ENCODE data around the gene PCSK1N.

The PCSK1N gene

DNA sequence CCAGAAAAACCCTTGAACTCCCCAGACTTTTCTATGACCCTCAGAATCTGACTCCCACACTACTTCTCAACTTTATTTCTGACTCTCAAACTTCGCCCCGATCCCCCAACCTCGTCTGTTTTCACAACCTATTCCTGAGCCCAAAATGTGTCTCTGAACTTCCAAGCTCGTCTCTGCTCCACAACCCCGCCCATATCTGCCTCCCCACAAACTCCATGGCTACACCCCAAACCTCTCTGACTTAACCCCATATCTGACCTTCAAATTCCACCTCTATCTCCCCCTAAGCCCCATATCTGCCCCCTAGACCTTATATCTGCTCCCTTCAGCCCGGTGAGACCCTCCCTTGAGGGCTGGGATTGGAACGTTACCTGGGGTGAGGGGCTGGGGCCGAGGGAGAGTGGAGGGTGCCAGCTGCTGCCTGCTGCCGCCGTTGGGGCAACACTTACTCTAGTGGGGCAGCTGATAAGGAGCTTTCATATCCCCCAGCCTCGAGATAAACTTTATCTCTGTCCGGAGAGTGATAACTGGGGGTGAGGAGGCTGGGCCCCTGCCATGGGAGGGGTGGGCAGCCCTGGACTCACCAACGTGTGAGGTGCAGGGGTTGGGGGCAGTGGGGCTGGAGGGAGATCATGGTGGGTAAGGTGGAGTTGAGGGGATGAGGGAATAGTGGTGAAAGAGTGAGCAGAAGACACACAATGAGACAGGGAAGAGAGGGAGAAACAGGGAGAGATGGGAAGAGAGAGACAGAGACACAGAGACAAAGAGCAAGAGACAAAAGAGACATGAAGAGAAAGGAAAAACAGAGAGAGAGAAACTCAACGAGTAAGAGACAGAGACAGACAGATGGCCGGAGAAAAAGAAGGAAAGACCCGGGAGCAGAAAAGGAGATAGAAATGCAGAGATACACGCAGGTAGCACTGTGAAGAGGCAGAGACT is 47.6 kb downstream of the PCSK1N start:
- no peak for DNase-seq

DNA sequence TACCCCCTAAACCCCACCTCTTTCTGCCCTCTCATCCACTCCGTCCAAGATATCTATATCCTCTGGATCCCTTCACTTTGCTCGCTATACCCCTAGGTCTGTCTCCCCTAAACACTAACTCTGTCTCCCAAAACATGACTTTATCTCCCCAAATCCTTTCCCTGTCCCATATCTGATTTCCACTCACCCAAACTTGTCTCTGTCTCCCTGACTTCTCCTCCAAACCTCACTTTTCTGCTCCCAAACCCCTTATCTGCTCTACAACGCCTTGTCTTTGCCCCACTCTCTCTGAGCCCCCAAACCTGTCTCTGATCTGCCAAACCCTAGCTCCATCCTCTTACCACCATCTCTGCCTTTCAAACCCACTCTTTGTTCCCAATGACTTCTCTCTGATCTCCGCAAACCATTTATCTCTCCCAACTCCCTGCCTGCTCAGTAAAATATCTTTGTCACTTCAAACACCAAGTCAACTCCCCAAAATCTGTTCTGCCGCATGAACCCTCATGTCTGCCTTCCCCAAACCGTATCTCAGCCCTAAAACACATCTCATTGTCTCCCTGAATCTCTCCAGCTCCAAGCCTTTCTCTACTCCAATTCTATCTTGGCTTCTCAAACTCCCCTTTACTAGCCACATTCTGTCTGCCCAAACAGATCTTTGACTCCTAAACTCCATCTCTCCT is 48.4 kb downstream of the PCSK1N start:
- no peak for DNase-seq

DNA sequence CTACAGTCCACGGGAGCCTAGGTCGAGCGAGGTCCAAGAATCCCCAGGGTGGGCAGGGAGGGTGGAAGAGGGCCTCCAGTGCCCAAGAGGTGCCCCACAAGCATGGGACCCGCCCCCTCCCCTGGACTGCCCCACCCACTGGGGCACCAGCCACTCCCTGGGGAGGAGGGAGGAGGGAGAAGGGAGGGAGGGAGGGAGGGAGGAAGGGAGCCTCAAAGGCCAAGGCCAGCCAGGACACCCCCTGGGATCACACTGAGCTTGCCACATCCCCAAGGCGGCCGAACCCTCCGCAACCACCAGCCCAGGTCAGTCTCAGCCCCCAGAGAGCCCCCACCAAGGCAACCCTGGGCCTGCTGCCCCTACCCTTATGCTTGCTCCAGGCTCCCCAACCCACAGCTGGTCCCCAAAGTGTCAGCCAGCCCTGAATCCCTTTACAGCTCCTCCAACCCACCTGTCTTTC is 49.0 kb downstream of the PCSK1N start, which contains the start of gene GATA1:
GATA1 (plus strand) TSS at position 250 of the 460 bp plus-strand sequence. CDS start 4,520 bp downstream, outside the sequence.
- DNase-seq, result no peak

DNA sequence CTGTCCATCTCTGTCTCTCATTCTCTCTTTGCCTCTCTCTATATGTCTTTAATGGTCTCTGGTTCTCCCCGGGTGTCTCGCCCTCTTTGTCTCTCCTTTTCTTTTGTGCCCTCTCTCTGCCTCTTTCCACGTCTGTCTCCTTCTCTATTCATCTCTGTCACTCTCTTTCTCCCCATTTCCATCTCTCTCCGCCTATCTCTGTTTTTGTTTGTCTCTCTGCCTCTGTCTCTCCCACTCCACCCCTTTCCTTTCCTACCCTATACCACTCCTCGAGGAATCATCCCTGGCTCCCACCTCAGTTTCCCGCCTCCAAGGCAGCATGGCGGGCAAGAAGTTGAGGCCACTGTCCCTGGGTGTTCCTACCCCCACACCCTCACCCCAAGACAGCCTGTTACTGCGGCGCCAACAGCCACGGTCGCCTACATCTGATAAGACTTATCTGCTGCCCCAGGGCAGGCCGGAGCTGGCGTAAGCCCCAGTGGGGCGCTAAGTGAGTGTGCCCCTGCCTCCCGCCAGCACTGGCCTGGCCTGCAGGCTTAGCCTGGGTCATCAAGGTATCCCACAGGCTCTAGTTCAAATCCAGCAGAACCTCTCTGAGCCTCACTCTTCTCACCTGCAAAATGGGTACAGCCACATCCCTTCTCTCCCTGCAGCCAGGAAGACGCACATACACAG is 49.7 kb downstream of the PCSK1N start:
- no peak for DNase-seq

DNA sequence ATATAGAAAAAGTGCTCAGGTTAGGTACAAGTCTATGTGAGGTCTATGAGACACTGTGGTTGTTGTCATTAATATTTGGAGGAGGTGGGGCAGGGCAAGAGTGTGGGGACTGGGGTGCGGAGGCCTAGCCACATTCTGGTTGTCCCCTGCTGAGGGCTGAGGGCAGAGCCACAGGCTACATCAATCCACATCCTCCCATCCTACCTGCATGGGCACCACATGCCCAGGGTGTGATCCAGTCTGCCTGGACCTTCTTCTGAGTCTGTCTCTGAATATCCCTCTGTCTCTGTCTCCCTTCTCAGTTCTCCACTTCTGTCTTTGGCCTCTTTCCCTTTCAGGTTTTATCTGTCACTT is 50.2 kb downstream of the PCSK1N start:
- DNase-seq, result no peak

DNA sequence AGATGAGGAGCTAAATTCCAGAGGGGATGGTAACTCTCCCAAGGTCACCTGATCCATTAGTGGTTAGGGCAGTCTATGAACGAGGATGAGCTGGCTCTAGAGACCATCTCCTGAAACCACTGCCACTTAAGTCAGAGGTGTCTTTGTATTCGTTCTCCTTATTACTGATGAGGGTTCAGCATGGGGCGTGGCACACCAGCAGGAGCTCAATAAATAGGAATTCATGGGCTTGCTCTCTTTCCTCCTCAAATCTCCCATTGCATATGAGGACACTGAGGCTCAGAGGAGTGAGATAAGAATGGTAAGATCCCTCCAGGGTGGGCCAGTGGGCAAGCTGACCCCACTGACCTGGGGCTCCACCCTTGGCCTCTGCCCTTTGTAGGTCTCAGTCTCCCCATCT is 50.7 kb downstream of the PCSK1N start:
- no peak for DNase-seq

DNA sequence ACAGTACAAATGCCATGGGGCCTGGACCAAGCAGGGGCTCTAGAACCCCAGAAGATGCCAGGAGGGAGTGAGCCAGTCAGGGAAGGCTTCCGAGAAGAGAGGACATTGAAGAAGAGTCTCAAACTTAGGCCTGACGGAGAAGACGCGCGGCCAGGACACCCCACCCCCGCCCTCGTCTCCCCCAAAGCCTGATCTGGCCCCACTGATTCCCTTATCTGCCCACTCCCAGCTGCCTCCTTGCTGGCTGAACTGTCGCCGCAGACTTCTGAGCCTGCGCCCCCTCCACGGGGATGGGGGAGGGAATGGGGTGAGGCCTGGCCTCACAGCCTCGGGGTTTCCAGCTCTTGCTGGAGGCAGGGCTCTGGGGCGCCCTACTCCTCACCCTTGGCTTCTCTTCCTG is 52.6 kb downstream of the PCSK1N start:
- DNase-seq, result no peak

DNA sequence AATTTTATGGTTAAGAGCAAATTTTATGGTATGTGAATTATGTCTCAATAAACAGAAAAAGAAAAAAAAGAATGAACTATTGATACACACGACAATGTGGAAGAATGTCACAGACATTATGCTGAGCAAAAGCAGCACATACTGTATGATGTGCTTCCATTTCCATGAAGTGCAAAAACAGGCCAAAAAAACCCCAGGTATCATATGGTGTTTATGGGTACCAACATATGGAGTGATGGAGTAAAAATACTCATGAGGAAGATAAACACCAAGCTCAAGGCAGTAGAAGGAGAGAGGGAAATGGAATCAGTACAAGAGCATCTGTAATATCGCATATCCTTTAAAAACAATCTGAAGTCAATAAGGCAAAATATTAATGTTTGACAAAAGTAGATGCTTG is 53.2 kb downstream of the PCSK1N start:
- DNase-seq, result no peak

DNA sequence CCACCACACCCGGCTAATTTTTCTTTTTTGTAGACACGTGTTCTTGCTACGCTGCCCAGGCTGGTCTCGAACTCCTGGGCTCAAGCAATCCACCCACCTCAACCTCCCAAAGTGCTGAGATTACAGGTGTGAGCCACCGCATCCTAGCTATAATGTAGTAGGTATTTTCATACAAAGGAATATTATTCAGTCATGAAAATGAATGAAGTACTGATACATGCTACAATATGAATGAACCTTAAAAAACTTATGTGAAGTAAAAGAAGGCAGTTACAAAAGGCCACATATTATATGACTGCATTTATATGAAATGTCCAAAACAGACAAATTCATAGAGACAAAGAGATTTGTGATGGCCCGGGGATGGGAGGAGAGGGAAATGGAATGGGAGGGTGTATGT is 53.7 kb downstream of the PCSK1N start:
- DNase-seq, result no peak

All from DMS79 treated with DMSO at 0.1 percent for 48 hours (cell line).